ENCODE measurements around the gene PLCB3.

GRCh38 chr11:64216879-64217278, 34.5 kb upstream of the PLCB3 start:
- no peak for TF ChIP-seq POLR2A (IDR thresholded peaks at IDR 0.05)
- TF ChIP-seq, protein P1, sequence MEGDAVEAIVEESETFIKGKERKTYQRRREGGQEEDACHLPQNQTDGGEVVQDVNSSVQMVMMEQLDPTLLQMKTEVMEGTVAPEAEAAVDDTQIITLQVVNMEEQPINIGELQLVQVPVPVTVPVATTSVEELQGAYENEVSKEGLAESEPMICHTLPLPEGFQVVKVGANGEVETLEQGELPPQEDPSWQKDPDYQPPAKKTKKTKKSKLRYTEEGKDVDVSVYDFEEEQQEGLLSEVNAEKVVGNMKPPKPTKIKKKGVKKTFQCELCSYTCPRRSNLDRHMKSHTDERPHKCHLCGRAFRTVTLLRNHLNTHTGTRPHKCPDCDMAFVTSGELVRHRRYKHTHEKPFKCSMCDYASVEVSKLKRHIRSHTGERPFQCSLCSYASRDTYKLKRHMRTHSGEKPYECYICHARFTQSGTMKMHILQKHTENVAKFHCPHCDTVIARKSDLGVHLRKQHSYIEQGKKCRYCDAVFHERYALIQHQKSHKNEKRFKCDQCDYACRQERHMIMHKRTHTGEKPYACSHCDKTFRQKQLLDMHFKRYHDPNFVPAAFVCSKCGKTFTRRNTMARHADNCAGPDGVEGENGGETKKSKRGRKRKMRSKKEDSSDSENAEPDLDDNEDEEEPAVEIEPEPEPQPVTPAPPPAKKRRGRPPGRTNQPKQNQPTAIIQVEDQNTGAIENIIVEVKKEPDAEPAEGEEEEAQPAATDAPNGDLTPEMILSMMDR (IDR thresholded peaks at IDR 0.05), result no peak

All from Peyer's patch (tissue), 4 donors.